HepG2 (cell line): ENCODE data around the gene ONECUT1. TPM values are rescaled to one million over a fixed set of nuclear protein-coding genes. Genes with fewer than 3 reads are reported as not detected.

Source experiments
- LCORL ChIP-seq, 2 experiments: fragments of 450-650 bp in 1 of 2; sonication (generic) in 1 of 2; formaldehyde crosslinking in 1 of 2; IDR thresholded peaks; 2 replicates each; pipeline versions ENCODE4 v1.5.0 to v1.6.1; 2017 to 2020; ENCODE audit warnings: antibody characterized with exemption in 1 of 2, missing genetic modification reagents in 1 of 2
- NCOR1 ChIP-seq: fragments of 200-600 bp; sonication (generic); IDR thresholded peaks from 2 replicates; pipeline ENCODE4 v1.7.0; 2017; ENCODE audit warnings: antibody characterized with exemption, low read length, borderline replicate concordance
- NR2F2 ChIP-seq: IDR thresholded peaks from 2 replicates; pipeline ENCODE4 v1.6.1; 2012; ENCODE audit warnings: low read depth, inconsistent platforms, borderline replicate concordance
- PAXIP1 ChIP-seq: sonication (generic); formaldehyde crosslinking; conservative IDR thresholded peaks from 2 replicates; pipeline ENCODE4 v1.4.0; 2020; ENCODE audit warnings: mild to moderate bottlenecking, missing genetic modification reagents, moderate library complexity
- PHF5A ChIP-seq: IDR thresholded peaks from one replicate; pipeline ENCODE4 v1.6.1; 2018; ENCODE audit warnings: low read depth, missing genetic modification reagents; ENCODE audit not compliant: unreplicated experiment
- ZBTB33 ChIP-seq: sonication (generic); formaldehyde crosslinking; IDR thresholded peaks from 2 replicates; pipeline ENCODE4 v1.4.0; 2020; ENCODE audit warnings: missing genetic modification reagents
- ZNF441 ChIP-seq: sonication (generic); formaldehyde crosslinking; IDR thresholded peaks from 2 replicates; pipeline ENCODE4 v1.7.0; 2021; ENCODE audit warnings: missing genetic modification reagents, borderline replicate concordance
- ZNF510 ChIP-seq: sonication (generic); formaldehyde crosslinking; IDR thresholded peaks from 2 replicates; pipeline ENCODE4 v1.4.0; 2020; ENCODE audit warnings: low read depth, mild to moderate bottlenecking, missing genetic modification reagents
- ZNF687 ChIP-seq: sonication (generic); formaldehyde crosslinking; IDR thresholded peaks from 2 replicates; pipeline ENCODE4 v1.5.1; 2020; ENCODE audit warnings: mild to moderate bottlenecking, missing genetic modification reagents, moderate library complexity
- polyA plus RNA-seq, 8 experiments: library from polyadenylated mRNA; depleted of rRNA in 3 of 8; stranded (reverse) in 7 of 8; unstranded in 1 of 8; fragments of >200 nt; fragmentation: Illumina TruSeq in 4 of 8; extraction: Trizol in 4 of 8; gene quantifications; 2 replicates each; pipeline versions ENCODE4 v1.2.1 to v1.2.3, GENCODE V29; 2011 to 2016; ENCODE audit warnings: low read depth in 4 of 8, missing spikeins in 1 of 8, mixed read lengths in 1 of 8; ENCODE audit not compliant: insufficient read depth in 1 of 8
- total RNA-seq, 5 experiments: library from RNA; depleted of rRNA; stranded (reverse); fragments of >200 nt; fragmentation: Illumina TruSeq; extraction: Trizol; gene quantifications; 2 replicates each; pipeline ENCODE4 v1.2.3, GENCODE V29; 2016; ENCODE audit warnings: low read depth in 1 of 5

ONECUT1 gene
- total and polyA plus RNA-seq, 2 of the 13 experiments (the other 11 are each of a cell fraction or from before 2014, with no cell fraction given) = 3.5 to 9.1 TPM

- TF ChIP-seq ZNF687 (peak; percentile 70), ZBTB33 (peak; percentile 74; the same call in 1 of the 2 replicates), NCOR1 (no peak), ZNF510 (CRISPR knock-in tag) (no peak), LCORL (IDR thresholded peaks at IDR 0.05) (no peak), LCORL (CRISPR knock-in tag; IDR thresholded peaks at IDR 0.05) (peak; percentile 26; the same call in 1 of the 2 replicates), PHF5A (CRISPR knock-in tag) (no peak), NR2F2 (no peak), ZNF441 (0 out of 2 replicates have a peak, but pooled peaks have one; percentile 41), PAXIP1 (CRISPR knock-in tag) (peak; percentile 84)
Observed at GRCh38 chr15:52784799-52785671, 5.1 kb downstream of the ONECUT1 start (continued).
